T-helper 22 cell (primary cell): Measurements from ENCODE around the gene ST8SIA2.
"Not testable (repeated sequence)": the region's sequence is repeated elsewhere in the genome, so short reads cannot be mapped to it uniquely, and the experiment has no call there.

Source experiments
- DNase-seq: peaks from one replicate; pipeline ENCODE4 v3.0.0-alpha.2; 2020; ENCODE audit warnings: low read depth

The ST8SIA2 gene

GRCh38 chr15:92443381-92443780 lies 49.7 kb downstream of the ST8SIA2 start:
- DNase-seq = no peak

GRCh38 chr15:92444631-92445030 lies 51.0 kb downstream of the ST8SIA2 start:
- no peak for DNase-seq

- no peak for DNase-seq
These were observed 54.7 kb downstream of the ST8SIA2 start for GRCh38 chr15:92448370-92448769.

- DNase-seq = no peak
These were observed 55.8 kb downstream of the ST8SIA2 start for GRCh38 chr15:92449476-92449875.

GRCh38 chr15:92451225-92451825 lies 57.6 kb downstream of the ST8SIA2 start:
- no peak for DNase-seq

GRCh38 chr15:92452143-92452542 lies 58.5 kb downstream of the ST8SIA2 start:
- no peak for DNase-seq

GRCh38 chr15:92453607-92454006 lies 59.9 kb downstream of the ST8SIA2 start:
- DNase-seq = no peak

- DNase-seq = no peak
These were observed 60.9 kb downstream of the ST8SIA2 start for GRCh38 chr15:92454555-92455105.

GRCh38 chr15:92455271-92455670 lies 61.6 kb downstream of the ST8SIA2 start:
- no peak for DNase-seq

GRCh38 chr15:92457471-92458041 lies 63.9 kb downstream of the ST8SIA2 start:
- DNase-seq = no peak

GRCh38 chr15:92460023-92460422 lies 66.3 kb downstream of the ST8SIA2 start:
- no peak for DNase-seq

GRCh38 chr15:92462424-92463125 lies 68.9 kb downstream of the ST8SIA2 start:
- DNase-seq = no peak

- DNase-seq = no peak
These were observed 69.7 kb downstream of the ST8SIA2 start for GRCh38 chr15:92463352-92463751.

- DNase-seq = no peak
These were observed 70.1 kb downstream of the ST8SIA2 start for GRCh38 chr15:92463826-92464225.

- DNase-seq = no peak
These were observed 73.2 kb downstream of the ST8SIA2 start for GRCh38 chr15:92466834-92467233.

- DNase-seq = no peak
These were observed 73.6 kb downstream of the ST8SIA2 start for GRCh38 chr15:92467245-92467644.

- DNase-seq = no peak
These were observed 75.3 kb downstream of the ST8SIA2 start for GRCh38 chr15:92468991-92469390.

GRCh38 chr15:92471288-92471687 lies 77.6 kb downstream of the ST8SIA2 start:
- DNase-seq = no peak

GRCh38 chr15:92473756-92474155 lies 80.1 kb downstream of the ST8SIA2 start:
- DNase-seq = no peak

- not testable (repeated sequence) for DNase-seq
These were observed 86.0 kb downstream of the ST8SIA2 start for GRCh38 chr15:92479730-92480129.

- no peak for DNase-seq
These were observed 86.7 kb downstream of the ST8SIA2 start for GRCh38 chr15:92480361-92480760.

GRCh38 chr15:92485441-92485840 lies 91.8 kb downstream of the ST8SIA2 start:
- no peak for DNase-seq

GRCh38 chr15:92492551-92493115 lies 99.0 kb downstream of the ST8SIA2 start:
- no peak for DNase-seq
